Measurements from ENCODE around the gene SUPT16H.
A peak's percentile ranks its signal among the peaks of the same experiment; 100 is the strongest.

SUPT16H gene

DNA sequence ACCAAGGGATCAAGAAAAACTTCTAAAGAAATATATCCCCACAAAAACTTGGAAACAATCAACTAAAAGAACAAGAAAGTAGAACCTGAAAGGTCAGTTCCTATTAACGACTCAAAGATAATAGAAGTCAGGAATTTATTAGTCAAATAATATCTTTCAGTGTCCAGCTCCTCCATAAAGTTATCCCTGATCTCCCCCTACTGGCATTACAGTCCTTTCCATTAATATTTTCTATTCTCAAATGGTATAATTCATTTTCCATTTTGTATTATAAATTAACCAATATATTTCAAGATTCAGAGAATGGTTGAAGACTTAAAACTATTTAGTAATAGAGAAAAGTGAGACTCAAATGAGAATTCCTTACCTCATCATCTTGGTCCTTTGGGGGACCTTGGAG, 11.6 kb upstream of the SUPT16H start:
- H3K27ac ChIP-seq: no peak overlapping the region
- CTCF ChIA-PET: interaction anchor here (0.6 to 1.1 kb wide), 3 partner anchors 9 to 130 kb away, joined by 3 read pairs; no protein-coding TSS in a partner anchor
- no peak for DNase-seq (ENCODE audit: low spot score)
- TF ChIP-seq, protein P1, sequence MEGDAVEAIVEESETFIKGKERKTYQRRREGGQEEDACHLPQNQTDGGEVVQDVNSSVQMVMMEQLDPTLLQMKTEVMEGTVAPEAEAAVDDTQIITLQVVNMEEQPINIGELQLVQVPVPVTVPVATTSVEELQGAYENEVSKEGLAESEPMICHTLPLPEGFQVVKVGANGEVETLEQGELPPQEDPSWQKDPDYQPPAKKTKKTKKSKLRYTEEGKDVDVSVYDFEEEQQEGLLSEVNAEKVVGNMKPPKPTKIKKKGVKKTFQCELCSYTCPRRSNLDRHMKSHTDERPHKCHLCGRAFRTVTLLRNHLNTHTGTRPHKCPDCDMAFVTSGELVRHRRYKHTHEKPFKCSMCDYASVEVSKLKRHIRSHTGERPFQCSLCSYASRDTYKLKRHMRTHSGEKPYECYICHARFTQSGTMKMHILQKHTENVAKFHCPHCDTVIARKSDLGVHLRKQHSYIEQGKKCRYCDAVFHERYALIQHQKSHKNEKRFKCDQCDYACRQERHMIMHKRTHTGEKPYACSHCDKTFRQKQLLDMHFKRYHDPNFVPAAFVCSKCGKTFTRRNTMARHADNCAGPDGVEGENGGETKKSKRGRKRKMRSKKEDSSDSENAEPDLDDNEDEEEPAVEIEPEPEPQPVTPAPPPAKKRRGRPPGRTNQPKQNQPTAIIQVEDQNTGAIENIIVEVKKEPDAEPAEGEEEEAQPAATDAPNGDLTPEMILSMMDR (conservative IDR thresholded peaks at IDR 0.05; ENCODE audit: low read depth): no peak
- POLR2A ChIA-PET (ENCODE audit: low non-redundant PET): no interaction called here

DNA sequence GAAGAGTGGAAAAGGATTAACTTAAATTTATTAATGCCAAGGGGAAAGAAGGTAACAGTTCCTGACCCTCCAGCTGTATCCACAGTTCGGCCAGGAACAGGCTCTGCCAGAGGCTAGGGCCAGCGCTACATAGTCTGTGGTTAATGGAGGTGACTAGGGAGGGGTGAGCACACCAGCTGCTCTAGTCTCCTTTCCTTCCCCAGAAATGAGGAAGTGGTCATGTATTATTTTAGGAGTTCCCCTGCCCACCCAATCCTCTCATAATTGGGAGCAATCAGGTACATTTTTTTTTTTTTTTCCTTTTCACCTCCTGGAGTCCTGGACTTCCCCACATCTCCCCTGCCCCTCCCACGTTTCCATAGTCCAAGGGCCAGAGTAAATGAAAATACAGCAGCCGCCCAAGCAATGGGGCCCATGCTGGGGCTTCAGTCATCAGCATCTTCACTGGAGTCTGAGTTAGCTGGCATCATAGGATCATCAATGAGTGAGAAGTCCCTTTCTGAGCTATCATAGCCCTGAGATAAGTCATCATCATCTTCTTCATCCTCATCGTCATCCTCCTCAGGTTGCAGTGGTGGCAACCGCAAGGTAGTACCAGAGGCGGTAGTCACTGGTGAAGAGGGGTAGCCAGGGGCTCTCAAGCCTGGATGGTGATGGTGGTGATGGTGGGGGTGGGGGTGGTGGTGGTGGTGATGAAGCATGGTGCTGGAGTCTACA, 1.5 kb upstream of the SUPT16H start:
- CTCF ChIA-PET: interaction anchor here (0.6 kb wide), 1 partner anchor 76 kb away, joined by 3 read pairs; no protein-coding TSS in a partner anchor
- TF ChIP-seq, protein P1 (conservative IDR thresholded peaks at IDR 0.05; ENCODE audit: low read depth): no peak
- POLR2A ChIA-PET (ENCODE audit: low non-redundant PET): no interaction called here
- peak overlapping the region; percentile 91 for H3K27ac ChIP-seq
- DNase-seq (ENCODE audit: low spot score): no peak

DNA sequence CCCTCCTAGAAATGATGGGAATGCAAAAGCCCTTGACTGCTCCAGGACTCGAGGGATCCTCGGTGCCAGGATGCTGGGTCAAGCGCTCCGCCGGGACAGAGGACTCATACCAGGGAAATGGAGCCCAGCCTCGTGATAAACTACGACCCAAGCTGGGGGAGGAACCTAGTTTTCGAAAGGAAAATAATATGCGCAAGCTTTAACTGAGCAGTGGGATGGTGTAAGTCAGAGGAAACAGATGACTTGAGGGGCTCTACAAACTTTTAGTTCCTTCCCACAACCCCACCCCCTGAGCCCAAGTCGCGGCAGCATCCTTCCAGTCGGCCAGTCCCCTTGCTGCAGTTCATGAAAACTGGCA, 654 bp upstream of the SUPT16H start:
- H3K27ac ChIP-seq: peak overlapping the region; percentile 91
- TF ChIP-seq, protein P1 (conservative IDR thresholded peaks at IDR 0.05; ENCODE audit: low read depth): no peak
- POLR2A ChIA-PET (ENCODE audit: low non-redundant PET): no interaction called here
- CTCF ChIA-PET: interaction anchor here (0.5 kb wide), 1 partner anchor 1047 kb away, joined by 9 read pairs; no protein-coding TSS in a partner anchor
- DNase-seq (ENCODE audit: low spot score): peak; percentile 16

DNA sequence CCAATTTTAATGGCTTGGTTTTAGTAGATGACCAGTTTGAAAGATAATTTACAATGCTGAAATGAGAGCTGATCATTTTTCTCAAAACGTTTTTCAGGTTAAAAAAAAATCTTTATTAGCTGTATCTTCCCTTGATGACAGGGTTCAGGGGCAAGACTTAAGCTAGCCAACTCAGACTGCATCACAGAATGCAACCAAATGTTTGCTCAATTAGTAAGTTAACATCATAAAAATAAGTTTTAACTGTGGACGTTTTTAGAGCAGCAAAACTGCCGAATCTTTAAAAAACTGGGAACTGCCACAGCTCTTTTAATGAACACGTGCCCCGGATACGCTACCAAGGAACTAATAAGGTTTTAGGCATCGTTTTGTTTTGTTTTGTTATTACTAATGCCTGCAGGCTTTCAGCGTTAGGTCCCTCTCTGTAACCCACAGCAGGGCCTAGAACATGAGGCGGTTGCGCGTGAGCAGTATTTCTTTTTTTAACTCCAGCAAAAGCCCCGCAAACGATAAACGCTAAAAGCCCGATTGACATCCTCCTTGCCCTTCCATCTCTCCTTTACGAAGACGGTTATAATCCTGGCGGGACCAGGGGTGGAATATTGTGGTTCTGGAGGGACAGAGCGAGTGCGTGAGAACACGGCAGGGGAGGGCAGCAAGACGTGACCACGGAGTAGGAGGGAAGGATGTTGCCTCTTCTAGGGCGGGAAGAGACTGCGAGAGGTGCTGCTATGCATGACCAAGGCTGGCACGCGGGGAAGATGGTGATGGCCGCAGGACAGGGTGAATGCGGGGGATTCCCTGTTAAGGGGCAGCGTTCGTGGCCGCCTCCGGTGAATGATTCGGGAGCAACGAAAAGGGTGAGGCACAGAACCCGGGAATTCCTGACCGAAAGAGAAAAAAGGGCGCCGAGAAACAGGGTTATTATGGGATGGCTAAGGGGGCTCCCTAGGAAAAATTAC, 652 bp downstream of the SUPT16H start:
- peak overlapping the region; percentile 91 for H3K27ac ChIP-seq
- ChIA-PET POLR2A (ENCODE audit: low non-redundant PET) (interaction anchor here (0.6 kb wide), 1 partner anchor 922 kb away, joined by 3 read pairs; the partner anchor contains the start of gene PIP4P1), CTCF (interaction anchor here (0.5 to 0.6 kb wide), 2 partner anchors 80 to 802 kb away, joined by 3 read pairs; no protein-coding TSS in a partner anchor)
- peak; percentile 52 for DNase-seq (ENCODE audit: low spot score)
- TF ChIP-seq, protein P1 (conservative IDR thresholded peaks at IDR 0.05; ENCODE audit: low read depth): no peak

DNA sequence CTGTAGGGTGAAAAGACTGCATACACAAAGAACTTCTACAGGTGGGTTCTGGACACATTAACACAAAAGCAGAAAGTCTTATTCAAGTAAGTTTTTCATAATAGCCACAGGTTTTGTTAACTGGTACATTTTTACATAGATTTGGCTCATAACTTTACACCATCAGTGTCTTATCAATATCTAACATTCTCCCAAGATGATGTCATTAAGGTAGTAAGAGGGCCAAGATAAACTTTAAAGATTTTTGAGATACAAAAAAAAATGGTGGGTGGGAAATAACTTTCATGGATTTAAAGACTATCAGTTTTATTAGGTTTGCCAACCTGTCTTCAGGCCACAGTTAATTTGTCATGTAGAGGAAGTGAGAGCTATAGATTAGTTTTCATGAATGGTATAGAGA, 1.7 kb downstream of the SUPT16H start:
- no peak overlapping the region for H3K27ac ChIP-seq
- ChIA-PET POLR2A (ENCODE audit: low non-redundant PET) (interaction anchor here (0.6 kb wide), 1 partner anchor 921 kb away, joined by 3 read pairs; the partner anchor contains the start of gene PIP4P1), CTCF (interaction anchor here (0.7 kb wide), 1 partner anchor 74 kb away, joined by 3 read pairs; the partner anchor contains the start of gene CHD8)
- no peak for DNase-seq (ENCODE audit: low spot score)
- TF ChIP-seq, protein P1 (conservative IDR thresholded peaks at IDR 0.05; ENCODE audit: low read depth): no peak

DNA sequence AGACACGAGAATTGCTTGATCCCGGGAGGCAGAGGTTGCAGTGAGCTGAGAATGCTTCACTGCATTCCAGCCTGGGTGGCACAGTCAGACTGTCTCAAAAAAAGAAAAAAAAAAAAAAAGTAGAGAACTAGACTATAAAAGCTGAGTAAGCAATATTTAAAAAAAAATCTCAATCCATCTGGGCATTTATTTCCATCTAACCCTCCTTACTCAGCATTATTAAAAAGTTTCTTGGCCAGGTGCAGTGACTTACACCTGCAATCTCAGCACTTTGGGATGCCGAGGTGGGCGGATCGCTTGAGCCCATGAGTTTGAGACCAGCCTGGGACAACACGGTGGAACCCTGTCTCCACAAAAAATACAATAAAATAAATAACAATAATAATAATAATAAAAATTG, 4.5 kb downstream of the SUPT16H start:
- POLR2A ChIA-PET (ENCODE audit: low non-redundant PET): no interaction called here
- TF ChIP-seq, protein P1 (conservative IDR thresholded peaks at IDR 0.05; ENCODE audit: low read depth): no peak
- no peak overlapping the region for H3K27ac ChIP-seq
- CTCF ChIA-PET: interaction anchor here (0.9 kb wide), 1 partner anchor 22 kb away, joined by 3 read pairs; no protein-coding TSS in a partner anchor
- DNase-seq (ENCODE audit: low spot score): no peak

Measured in RWPE1 (cell line).